Liver (tissue), 9 donors: Measurements from ENCODE around the gene STOX2. TPM values are rescaled to one million over a fixed set of nuclear protein-coding genes. Genes with fewer than 3 reads are reported as not detected.

Source experiments
- DNase-seq: peaks from one replicate; pipeline ENCODE4 v3.0.0-alpha.2; 2017; ENCODE audit warnings: low spot score
- H3K27ac ChIP-seq, 2 donors: one replicate each; pipeline ENCODE4 v1.7.0; 2013; ENCODE audit warnings: inconsistent platforms in 2 of 2, low read length in 2 of 2, control low read depth in 1 of 2, low read depth in 1 of 2, mild to moderate bottlenecking in 1 of 2
- H3K27me3 ChIP-seq, 4 donors: one replicate each; pipeline versions ENCODE4 v1.6.1 to v1.7.0; 2013; ENCODE audit warnings: low read length in 3 of 4, inconsistent platforms in 1 of 4, mild to moderate bottlenecking in 1 of 4, moderate library complexity in 1 of 4; ENCODE audit not compliant: control insufficient read depth in 4 of 4, insufficient read depth in 4 of 4
- H3K36me3 ChIP-seq, 4 donors: one replicate each; pipeline versions ENCODE4 v1.6.1 to v1.7.0; 2013; ENCODE audit warnings: low read length in 3 of 4, mild to moderate bottlenecking in 3 of 4, low read depth in 1 of 4, moderate library complexity in 1 of 4; ENCODE audit not compliant: control insufficient read depth in 4 of 4, insufficient read depth in 3 of 4
- H3K4me1 ChIP-seq, 4 donors: one replicate each; pipeline versions ENCODE4 v1.6.1 to v1.7.0; 2013; ENCODE audit warnings: low read length in 3 of 4, mild to moderate bottlenecking in 3 of 4, moderate library complexity in 1 of 4; ENCODE audit not compliant: control insufficient read depth in 4 of 4, insufficient read depth in 4 of 4
- H3K4me3 ChIP-seq, 3 donors: one replicate each; pipeline versions ENCODE4 v1.6.1 to v1.7.0; 2013; ENCODE audit warnings: low read length in 3 of 3, control low read depth in 1 of 3, low read depth in 1 of 3, mild to moderate bottlenecking in 1 of 3
- H3K9ac ChIP-seq, 2 donors: one replicate each; pipeline ENCODE4 v1.7.0; 2013; ENCODE audit warnings: low read length in 2 of 2, mild to moderate bottlenecking in 2 of 2, moderate library complexity in 2 of 2, control low read depth in 1 of 2, low read depth in 1 of 2
- H3K9me3 ChIP-seq, 4 donors: one replicate each; pipeline versions ENCODE4 v1.6.1 to v1.7.0; 2013; ENCODE audit warnings: low read length in 3 of 4; ENCODE audit not compliant: control insufficient read depth in 4 of 4
- ATF3 ChIP-seq: IDR thresholded peaks from 2 replicates; pipeline ENCODE4 v1.6.1; 2016; ENCODE audit warnings: antibody characterized with exemption
- CTCF ChIP-seq: fragments of 150-350 bp; IDR thresholded peaks from 2 replicates; pipeline ENCODE4 v1.5.1; 2017; ENCODE audit warnings: improper control_type of control experiment, low read depth, low read length; ENCODE audit not compliant: missing input control
- EGR1 ChIP-seq, 2 donors: IDR thresholded peaks; 2 replicates each; pipeline ENCODE4 v1.6.1; 2016 to 2018; ENCODE audit warnings: antibody characterized with exemption in 2 of 2, low read depth in 2 of 2
- FOXA1 ChIP-seq: IDR thresholded peaks from 2 replicates; pipeline ENCODE4 v1.6.1; 2016; ENCODE audit warnings: antibody characterized with exemption
- FOXA2 ChIP-seq: IDR thresholded peaks from 2 replicates; pipeline ENCODE4 v1.6.1; 2016; ENCODE audit warnings: antibody characterized with exemption
- GABPA ChIP-seq, 2 donors: IDR thresholded peaks in 1 of 2; conservative IDR thresholded peaks in 1 of 2; 2 replicates each; pipeline ENCODE4 v1.6.1; 2016; ENCODE audit warnings: antibody characterized with exemption in 2 of 2, mild to moderate bottlenecking in 1 of 2, moderate library complexity in 1 of 2
- HNF4A ChIP-seq, 2 donors: conservative IDR thresholded peaks; 2 replicates each; pipeline ENCODE4 v1.6.1; 2016; ENCODE audit warnings: antibody characterized with exemption in 2 of 2, mild to moderate bottlenecking in 2 of 2
- HNF4G ChIP-seq: IDR thresholded peaks from 2 replicates; pipeline ENCODE4 v1.6.1; 2016; ENCODE audit warnings: antibody characterized with exemption
- JUND ChIP-seq, 2 donors: IDR thresholded peaks; 2 replicates each; pipeline ENCODE4 v1.6.1; 2016; ENCODE audit warnings: antibody characterized with exemption in 2 of 2
- MAX ChIP-seq: IDR thresholded peaks from 2 replicates; pipeline ENCODE4 v1.6.1; 2016; ENCODE audit warnings: antibody characterized with exemption
- NR2F2 ChIP-seq: IDR thresholded peaks from 2 replicates; pipeline ENCODE4 v1.6.1; 2016; ENCODE audit warnings: antibody characterized with exemption
- RAD21 ChIP-seq, 2 donors: IDR thresholded peaks; 2 replicates each; pipeline ENCODE4 v1.6.1; 2016; ENCODE audit warnings: antibody characterized with exemption in 2 of 2, mild to moderate bottlenecking in 2 of 2
- REST ChIP-seq: IDR thresholded peaks from 2 replicates; pipeline ENCODE4 v1.6.1; 2016; ENCODE audit warnings: antibody characterized with exemption, mild to moderate bottlenecking
- RXRA ChIP-seq, 2 donors: IDR thresholded peaks; 2 replicates each; pipeline ENCODE4 v1.6.1; 2017 to 2018; ENCODE audit warnings: antibody characterized with exemption in 2 of 2, mild to moderate bottlenecking in 1 of 2
- SP1 ChIP-seq: IDR thresholded peaks from 2 replicates; pipeline ENCODE4 v1.6.1; 2018; ENCODE audit warnings: antibody characterized with exemption, mild to moderate bottlenecking
- TAF1 ChIP-seq: conservative IDR thresholded peaks from 2 replicates; pipeline ENCODE4 v1.6.1; 2016; ENCODE audit warnings: antibody characterized with exemption, mild to moderate bottlenecking
- YY1 ChIP-seq: IDR thresholded peaks from 2 replicates; pipeline ENCODE4 v1.6.1; 2016; ENCODE audit warnings: antibody characterized with exemption, mild to moderate bottlenecking
- ZBTB33 ChIP-seq: IDR thresholded peaks from 2 replicates; pipeline ENCODE4 v1.6.1; 2016; ENCODE audit warnings: antibody characterized with exemption
- WGBS: extraction: QIAGEN DNeasy Blood & Tissue Kit; methylation state at CpG from one replicate; pipeline ENCODE4 v1.1.7; 2013; 5-methylcytosine and 5-hydroxymethylcytosine counted together
- polyA plus RNA-seq, 2 donors: library from polyadenylated mRNA; stranded (reverse) in 1 of 2; unstranded in 1 of 2; fragments of 200-250 nt in 1 of 2; fragments of >200 nt in 1 of 2; fragmentation: Nextera tagmentation in 1 of 2; extraction: Ambion mirVana in 1 of 2; gene quantifications; one replicate each; pipeline versions ENCODE4 v1.2.1 to v1.2.3, GENCODE V29; 2013 to 2015
- total RNA-seq, 2 donors: library from RNA; depleted of rRNA; stranded (reverse); fragments of >200 nt; gene quantifications; one replicate each; pipeline ENCODE4 v1.2.3, GENCODE V29; 2014
- donor health status: healthy.
- donor health status: healthy.
- donor health status: healthy.
- donor health status: healthy.
- donor health status: healthy.

STOX2 gene
- total and polyA plus RNA-seq, 4 donors = 1.4 to 12.6 (median 1.6) TPM

GRCh38 chr4:183876268-183876934 lies 28.7 kb upstream of the STOX2 start:
- TF ChIP-seq MAX = no peak
- no peak for TF ChIP-seq YY1
- no peak for TF ChIP-seq NR2F2
- TF ChIP-seq EGR1 (IDR thresholded peaks at IDR 0.05; ENCODE audit: low read depth in 2 of 2) = no peak
- no peak for TF ChIP-seq TAF1
- TF ChIP-seq CTCF = no peak
- no peak for TF ChIP-seq HNF4G
- no peak for TF ChIP-seq REST
- TF ChIP-seq JUND (IDR thresholded peaks at IDR 0.05) = no peak
- TF ChIP-seq SP1 = no peak
- no peak for TF ChIP-seq RAD21 (IDR thresholded peaks at IDR 0.05)
- TF ChIP-seq ZBTB33 = no peak
- TF ChIP-seq ATF3 = no peak
- TF ChIP-seq GABPA (IDR thresholded peaks at IDR 0.05 in 1 of 2, conservative IDR thresholded peaks at IDR 0.05 in 1 of 2) = no peak
- TF ChIP-seq HNF4A (conservative IDR thresholded peaks at IDR 0.05) = no peak
- TF ChIP-seq FOXA1 = no peak
- no peak for TF ChIP-seq RXRA (IDR thresholded peaks at IDR 0.05)
- TF ChIP-seq FOXA2 = no peak
- DNase-seq = no peak
- peak overlapping the region; percentile 27 to 46 (median 29) for H3K4me3 ChIP-seq
- 64% methylated on average over 18 of the region's 18 CpGs for WGBS
- no peaks in the 10 kb centered on the region for H3K4me1 ChIP-seq
- no peak overlapping the region for H3K9ac ChIP-seq
- no peaks in the 10 kb centered on the region for H3K9me3 ChIP-seq
- H3K27ac ChIP-seq = peak overlapping the region in 1 of 2 donors; percentile 33
- H3K27me3 ChIP-seq = no peaks in the 10 kb centered on the region
- H3K36me3 ChIP-seq = no peaks in the 10 kb centered on the region
